Stimulated activated CD8-positive, alpha-beta memory T cell treated with anti-CD3 and anti-CD28 coated beads, Interleukin-2, amount 100 ng/mL, for 48 hours (primary cell): ENCODE measurements around the gene NRN1L.
A peak's percentile ranks its signal among the peaks of the same experiment; 100 is the strongest.
"Not testable (repeated sequence)": the region's sequence is repeated elsewhere in the genome, so short reads cannot be mapped to it uniquely, and the experiment has no call there.

Experiments
- DNase-seq, 2 donors: peaks; one replicate each; pipeline ENCODE4 v3.0.0-alpha.2; 2020; ENCODE audit warnings: low read depth in 2 of 2

The NRN1L gene

DNA sequence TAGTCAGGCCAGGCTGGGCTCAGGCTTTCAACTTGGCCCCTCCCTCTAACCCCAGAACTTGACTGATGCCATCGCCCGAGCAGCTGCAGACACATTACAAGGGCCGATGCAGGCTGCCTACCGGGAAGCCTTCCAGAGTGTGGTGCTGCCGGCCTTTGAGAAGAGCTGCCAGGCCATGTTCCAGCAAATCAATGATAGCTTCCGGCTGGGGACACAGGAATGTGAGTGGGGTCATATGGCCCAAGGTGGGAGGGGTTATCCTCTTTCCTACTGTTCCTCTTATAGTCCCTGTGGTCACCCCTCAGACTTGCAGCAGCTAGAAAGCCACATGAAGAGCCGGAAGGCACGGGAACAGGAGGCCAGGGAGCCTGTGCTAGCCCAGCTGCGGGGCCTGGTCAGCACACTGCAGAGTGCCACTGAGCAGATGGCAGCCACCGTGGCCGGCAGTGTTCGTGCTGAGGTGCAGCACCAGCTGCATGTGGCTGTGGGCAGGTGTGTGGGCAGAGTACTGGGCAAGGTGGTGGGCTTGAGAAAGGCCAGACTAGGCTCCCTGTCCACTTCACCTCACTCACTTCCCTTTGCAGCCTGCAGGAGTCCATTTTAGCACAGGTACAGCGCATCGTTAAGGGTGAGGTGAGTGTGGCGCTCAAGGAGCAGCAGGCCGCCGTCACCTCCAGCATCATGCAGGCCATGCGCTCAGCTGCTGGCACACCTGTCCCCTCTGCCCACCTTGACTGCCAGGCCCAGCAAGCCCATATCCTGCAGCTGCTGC lies 2.1 kb upstream of the NRN1L start:
- DNase-seq: no peak

- no peak for DNase-seq
Observed at GRCh38 chr16:67883146-67883871, 1.4 kb upstream of the NRN1L start.

DNA sequence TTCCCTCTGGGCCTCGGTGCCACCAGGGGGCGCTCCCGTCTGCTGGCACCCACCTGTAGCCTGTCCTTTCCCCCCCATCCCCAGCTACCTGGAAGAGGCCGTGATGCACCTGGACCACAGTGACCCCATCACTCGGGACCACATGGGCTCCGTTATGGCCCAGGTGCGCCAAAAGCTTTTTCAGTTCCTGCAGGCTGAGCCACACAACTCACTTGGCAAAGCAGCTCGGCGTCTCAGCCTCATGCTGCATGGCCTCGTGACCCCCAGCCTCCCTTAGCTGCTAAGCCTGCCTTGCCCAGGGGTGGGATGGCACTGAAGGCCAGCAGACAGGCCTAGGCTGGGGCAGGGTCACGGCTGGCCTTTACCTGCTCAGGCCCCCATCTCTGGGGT lies 818 bp upstream of the NRN1L start:
- DNase-seq: peak; percentile 56 to 63

DNA sequence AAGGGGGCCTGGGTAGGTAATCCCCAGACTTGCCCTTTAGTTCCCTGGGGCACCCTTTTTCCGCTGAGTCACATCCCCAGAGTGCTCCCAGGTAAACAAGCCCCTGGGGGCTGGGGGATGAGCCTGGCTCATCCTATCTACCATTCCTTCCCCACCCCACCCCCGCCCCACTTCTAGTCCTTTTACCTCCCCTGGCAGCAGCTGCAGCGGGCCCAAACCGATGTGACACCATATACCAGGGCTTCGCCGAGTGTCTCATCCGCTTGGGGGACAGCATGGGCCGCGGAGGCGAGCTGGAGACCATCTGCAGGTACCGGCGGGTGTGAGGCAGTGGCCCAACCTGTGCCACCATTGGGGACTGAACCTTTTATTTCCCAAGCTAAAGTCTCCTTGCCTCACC lies 860 bp downstream of the NRN1L start:
- DNase-seq: no peak

GRCh38 chr16:67885976-67886375 lies 1.3 kb downstream of the NRN1L start:
- no peak for DNase-seq

DNA sequence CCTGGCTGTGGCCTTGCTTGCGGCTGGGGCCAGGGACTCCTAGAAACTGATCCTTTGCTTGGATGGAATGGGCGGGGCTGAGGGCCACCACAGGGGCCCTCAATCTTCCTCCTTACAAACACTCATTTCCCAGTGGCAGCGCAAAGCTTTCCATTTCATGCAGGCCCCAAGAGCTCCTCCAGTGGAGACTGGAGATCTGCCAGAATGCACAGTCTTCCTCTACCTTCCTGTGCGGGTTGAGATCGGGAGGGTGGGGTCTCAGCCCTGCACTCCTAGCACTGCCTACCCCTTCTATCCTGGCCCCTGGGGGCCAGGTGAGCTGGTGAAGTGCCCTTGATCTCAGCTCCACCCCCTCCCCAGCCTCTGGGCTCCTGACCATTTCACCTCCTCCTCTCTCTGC lies 1.7 kb downstream of the NRN1L start:
- no peak for DNase-seq

GRCh38 chr16:67888331-67888730 lies 3.6 kb downstream of the NRN1L start:
- no peak for DNase-seq

- no peak for DNase-seq
Observed at GRCh38 chr16:67892375-67892774, 7.7 kb downstream of the NRN1L start.

GRCh38 chr16:67892899-67893742 lies 8.4 kb downstream of the NRN1L start, which contains the start of gene PSKH1:
Gene PSKH1 (plus strand): TSS chr16:67893254. CDS start chr16:67908750, 15,496 bp downstream.
- peak; percentile 90 to 95 for DNase-seq

- DNase-seq: no peak
Observed at GRCh38 chr16:67893743-67894399, 9.2 kb downstream of the NRN1L start.

- DNase-seq: no peak
Observed at GRCh38 chr16:67897231-67897630, 12.5 kb downstream of the NRN1L start.

DNA sequence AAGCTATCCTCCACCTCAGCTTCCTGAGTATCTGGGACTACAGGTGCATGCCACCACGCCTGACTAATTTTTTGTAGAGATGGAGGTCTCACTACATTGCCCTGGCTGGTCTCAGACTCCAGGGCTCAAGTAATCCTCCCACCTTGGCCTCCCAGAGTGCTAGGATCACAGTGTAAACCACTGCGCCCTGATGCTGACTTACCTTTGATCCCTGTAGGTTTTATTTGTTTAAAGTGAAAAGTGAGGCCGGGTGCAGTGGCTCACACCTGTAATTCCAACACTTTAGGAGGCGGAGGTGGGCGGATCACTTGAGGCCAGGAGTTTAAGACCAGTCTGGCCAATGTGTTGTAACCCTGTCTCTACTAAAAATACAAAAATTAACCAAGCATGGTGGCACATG lies 17.0 kb downstream of the NRN1L start:
- DNase-seq: no peak

- DNase-seq: no peak
Observed at GRCh38 chr16:67902831-67903230, 18.1 kb downstream of the NRN1L start.

DNA sequence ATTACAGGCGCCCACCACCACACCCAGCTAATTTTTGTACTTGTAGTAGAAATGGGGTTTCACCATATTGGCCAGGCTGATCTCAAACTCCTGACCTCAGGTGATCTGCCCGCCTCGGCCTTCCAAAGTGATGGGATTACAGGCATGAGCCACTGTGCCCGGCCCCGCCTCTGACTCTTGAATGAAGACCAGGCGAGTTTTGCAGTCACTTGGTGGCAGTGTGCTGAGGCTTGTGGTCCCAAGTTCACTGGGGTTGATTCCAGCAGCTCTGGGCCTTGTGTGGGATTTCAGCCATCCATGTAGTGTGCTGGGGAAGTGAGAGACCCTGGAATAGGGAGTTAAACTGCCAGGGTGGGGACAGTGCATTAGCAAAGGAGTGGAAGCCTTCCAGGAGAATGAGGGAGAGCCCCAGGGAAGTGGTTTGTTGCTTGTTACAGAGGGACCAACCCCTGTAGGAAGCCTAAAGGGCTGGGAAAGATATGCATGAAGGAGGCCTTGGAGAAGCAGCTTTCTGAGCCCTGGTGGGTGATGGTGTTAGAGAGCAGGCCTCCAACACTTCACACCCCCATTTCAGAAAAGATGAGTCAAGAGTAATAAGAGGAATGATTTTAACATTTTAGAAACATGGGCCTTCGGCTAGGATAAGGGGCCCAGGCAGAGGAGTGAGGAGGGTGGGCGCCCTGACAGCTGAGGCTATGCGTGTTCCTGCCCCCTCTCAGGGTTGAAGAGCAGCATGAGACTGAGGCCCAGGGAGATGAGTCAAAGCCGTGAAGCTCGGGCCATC lies 22.9 kb downstream of the NRN1L start:
- no peak for DNase-seq

DNA sequence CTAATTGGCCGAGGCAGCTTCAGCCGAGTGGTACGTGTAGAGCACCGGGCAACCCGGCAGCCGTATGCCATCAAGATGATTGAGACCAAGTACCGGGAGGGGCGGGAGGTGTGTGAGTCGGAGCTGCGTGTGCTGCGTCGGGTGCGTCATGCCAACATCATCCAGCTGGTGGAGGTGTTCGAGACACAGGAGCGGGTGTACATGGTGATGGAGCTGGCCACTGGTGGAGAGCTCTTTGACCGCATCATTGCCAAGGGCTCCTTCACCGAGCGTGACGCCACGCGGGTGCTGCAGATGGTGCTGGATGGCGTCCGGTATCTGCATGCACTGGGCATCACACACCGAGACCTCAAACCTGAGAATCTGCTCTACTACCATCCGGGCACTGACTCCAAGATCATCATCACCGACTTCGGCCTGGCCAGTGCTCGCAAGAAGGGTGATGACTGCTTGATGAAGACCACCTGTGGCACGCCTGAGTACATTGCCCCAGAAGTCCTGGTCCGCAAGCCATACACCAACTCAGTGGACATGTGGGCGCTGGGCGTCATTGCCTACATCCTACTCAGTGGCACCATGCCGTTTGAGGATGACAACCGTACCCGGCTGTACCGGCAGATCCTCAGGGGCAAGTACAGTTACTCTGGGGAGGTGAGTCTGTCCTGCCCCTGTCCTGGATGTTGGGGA lies 24.5 kb downstream of the NRN1L start:
- no peak for DNase-seq

GRCh38 chr16:67910158-67910557 lies 25.5 kb downstream of the NRN1L start:
- peak in 1 of 2 donors; percentile 24 for DNase-seq

- no peak for DNase-seq
Observed at GRCh38 chr16:67914758-67915495, 30.2 kb downstream of the NRN1L start.

- DNase-seq: not testable (repeated sequence)
Observed at GRCh38 chr16:67915496-67915769, 30.7 kb downstream of the NRN1L start.

- no peak for DNase-seq
Observed at GRCh38 chr16:67915831-67916723, 31.4 kb downstream of the NRN1L start.
